Liver (tissue), 9 donors: ENCODE results near the gene TWIST2. TPM values are rescaled to one million over a fixed set of nuclear protein-coding genes. Genes with fewer than 3 reads are reported as not detected.

Experiments
- DNase-seq: peaks from one replicate; pipeline ENCODE4 v3.0.0-alpha.2; 2017; ENCODE audit warnings: low spot score
- H3K27ac ChIP-seq, 2 donors: one replicate each; pipeline ENCODE4 v1.7.0; 2013; ENCODE audit warnings: inconsistent platforms in 2 of 2, low read length in 2 of 2, control low read depth in 1 of 2, low read depth in 1 of 2, mild to moderate bottlenecking in 1 of 2
- H3K27me3 ChIP-seq, 4 donors: one replicate each; pipeline versions ENCODE4 v1.6.1 to v1.7.0; 2013; ENCODE audit warnings: low read length in 3 of 4, inconsistent platforms in 1 of 4, mild to moderate bottlenecking in 1 of 4, moderate library complexity in 1 of 4; ENCODE audit not compliant: control insufficient read depth in 4 of 4, insufficient read depth in 4 of 4
- H3K36me3 ChIP-seq, 4 donors: one replicate each; pipeline versions ENCODE4 v1.6.1 to v1.7.0; 2013; ENCODE audit warnings: low read length in 3 of 4, mild to moderate bottlenecking in 3 of 4, low read depth in 1 of 4, moderate library complexity in 1 of 4; ENCODE audit not compliant: control insufficient read depth in 4 of 4, insufficient read depth in 3 of 4
- H3K4me1 ChIP-seq, 4 donors: one replicate each; pipeline versions ENCODE4 v1.6.1 to v1.7.0; 2013; ENCODE audit warnings: low read length in 3 of 4, mild to moderate bottlenecking in 3 of 4, moderate library complexity in 1 of 4; ENCODE audit not compliant: control insufficient read depth in 4 of 4, insufficient read depth in 4 of 4
- H3K4me3 ChIP-seq, 3 donors: one replicate each; pipeline versions ENCODE4 v1.6.1 to v1.7.0; 2013; ENCODE audit warnings: low read length in 3 of 3, control low read depth in 1 of 3, low read depth in 1 of 3, mild to moderate bottlenecking in 1 of 3
- H3K9ac ChIP-seq, 2 donors: one replicate each; pipeline ENCODE4 v1.7.0; 2013; ENCODE audit warnings: low read length in 2 of 2, mild to moderate bottlenecking in 2 of 2, moderate library complexity in 2 of 2, control low read depth in 1 of 2, low read depth in 1 of 2
- H3K9me3 ChIP-seq, 4 donors: one replicate each; pipeline versions ENCODE4 v1.6.1 to v1.7.0; 2013; ENCODE audit warnings: low read length in 3 of 4; ENCODE audit not compliant: control insufficient read depth in 4 of 4
- EGR1 ChIP-seq, 2 donors: IDR thresholded peaks; 2 replicates each; pipeline ENCODE4 v1.6.1; 2016 to 2018; ENCODE audit warnings: antibody characterized with exemption in 2 of 2, low read depth in 2 of 2
- FOXA1 ChIP-seq: IDR thresholded peaks from 2 replicates; pipeline ENCODE4 v1.6.1; 2016; ENCODE audit warnings: antibody characterized with exemption
- FOXA2 ChIP-seq: IDR thresholded peaks from 2 replicates; pipeline ENCODE4 v1.6.1; 2016; ENCODE audit warnings: antibody characterized with exemption
- GABPA ChIP-seq, 2 donors: IDR thresholded peaks in 1 of 2; conservative IDR thresholded peaks in 1 of 2; 2 replicates each; pipeline ENCODE4 v1.6.1; 2016; ENCODE audit warnings: antibody characterized with exemption in 2 of 2, mild to moderate bottlenecking in 1 of 2, moderate library complexity in 1 of 2
- HNF4A ChIP-seq, 2 donors: conservative IDR thresholded peaks; 2 replicates each; pipeline ENCODE4 v1.6.1; 2016; ENCODE audit warnings: antibody characterized with exemption in 2 of 2, mild to moderate bottlenecking in 2 of 2
- HNF4G ChIP-seq: IDR thresholded peaks from 2 replicates; pipeline ENCODE4 v1.6.1; 2016; ENCODE audit warnings: antibody characterized with exemption
- JUND ChIP-seq, 2 donors: IDR thresholded peaks; 2 replicates each; pipeline ENCODE4 v1.6.1; 2016; ENCODE audit warnings: antibody characterized with exemption in 2 of 2
- NR2F2 ChIP-seq: IDR thresholded peaks from 2 replicates; pipeline ENCODE4 v1.6.1; 2016; ENCODE audit warnings: antibody characterized with exemption
- RAD21 ChIP-seq, 2 donors: IDR thresholded peaks; 2 replicates each; pipeline ENCODE4 v1.6.1; 2016; ENCODE audit warnings: antibody characterized with exemption in 2 of 2, mild to moderate bottlenecking in 2 of 2
- RXRA ChIP-seq, 2 donors: IDR thresholded peaks; 2 replicates each; pipeline ENCODE4 v1.6.1; 2017 to 2018; ENCODE audit warnings: antibody characterized with exemption in 2 of 2, mild to moderate bottlenecking in 1 of 2
- SP1 ChIP-seq: IDR thresholded peaks from 2 replicates; pipeline ENCODE4 v1.6.1; 2018; ENCODE audit warnings: antibody characterized with exemption, mild to moderate bottlenecking
- TAF1 ChIP-seq: conservative IDR thresholded peaks from 2 replicates; pipeline ENCODE4 v1.6.1; 2016; ENCODE audit warnings: antibody characterized with exemption, mild to moderate bottlenecking
- YY1 ChIP-seq: IDR thresholded peaks from 2 replicates; pipeline ENCODE4 v1.6.1; 2016; ENCODE audit warnings: antibody characterized with exemption, mild to moderate bottlenecking
- WGBS: extraction: QIAGEN DNeasy Blood & Tissue Kit; methylation state at CpG from one replicate; pipeline ENCODE4 v1.1.7; 2013; 5-methylcytosine and 5-hydroxymethylcytosine counted together
- polyA plus RNA-seq, 2 donors: library from polyadenylated mRNA; stranded (reverse) in 1 of 2; unstranded in 1 of 2; fragments of 200-250 nt in 1 of 2; fragments of >200 nt in 1 of 2; fragmentation: Nextera tagmentation in 1 of 2; extraction: Ambion mirVana in 1 of 2; gene quantifications; one replicate each; pipeline versions ENCODE4 v1.2.1 to v1.2.3, GENCODE V29; 2013 to 2015
- total RNA-seq, 2 donors: library from RNA; depleted of rRNA; stranded (reverse); fragments of >200 nt; gene quantifications; one replicate each; pipeline ENCODE4 v1.2.3, GENCODE V29; 2014
- TF ChIP-seq, protein P1 (sequence below): IDR thresholded peaks from 2 replicates; pipeline ENCODE4 v1.6.1; 2016; ENCODE audit warnings: antibody characterized with exemption
- TF ChIP-seq, protein P2 (sequence below): IDR thresholded peaks from 2 replicates; pipeline ENCODE4 v1.6.1; 2016; ENCODE audit warnings: antibody characterized with exemption, mild to moderate bottlenecking
- TF ChIP-seq, protein P3 (sequence below): IDR thresholded peaks from 2 replicates; pipeline ENCODE4 v1.6.1; 2016; ENCODE audit warnings: antibody characterized with exemption
- TF ChIP-seq, protein P4 (sequence below): IDR thresholded peaks from 2 replicates; pipeline ENCODE4 v1.6.1; 2016; ENCODE audit warnings: antibody characterized with exemption
- TF ChIP-seq, protein P5 (sequence below): fragments of 150-350 bp; IDR thresholded peaks from 2 replicates; pipeline ENCODE4 v1.5.1; 2017; ENCODE audit warnings: improper control_type of control experiment, low read depth, low read length; ENCODE audit not compliant: missing input control
- donor health status: healthy.
- donor health status: healthy.
- donor health status: healthy.
- donor health status: healthy.
- donor health status: healthy.

The TWIST2 gene
- total and polyA plus RNA-seq, 4 donors: 0.17 to 0.20 (median 0.19) TPM; not detected in 1

DNA sequence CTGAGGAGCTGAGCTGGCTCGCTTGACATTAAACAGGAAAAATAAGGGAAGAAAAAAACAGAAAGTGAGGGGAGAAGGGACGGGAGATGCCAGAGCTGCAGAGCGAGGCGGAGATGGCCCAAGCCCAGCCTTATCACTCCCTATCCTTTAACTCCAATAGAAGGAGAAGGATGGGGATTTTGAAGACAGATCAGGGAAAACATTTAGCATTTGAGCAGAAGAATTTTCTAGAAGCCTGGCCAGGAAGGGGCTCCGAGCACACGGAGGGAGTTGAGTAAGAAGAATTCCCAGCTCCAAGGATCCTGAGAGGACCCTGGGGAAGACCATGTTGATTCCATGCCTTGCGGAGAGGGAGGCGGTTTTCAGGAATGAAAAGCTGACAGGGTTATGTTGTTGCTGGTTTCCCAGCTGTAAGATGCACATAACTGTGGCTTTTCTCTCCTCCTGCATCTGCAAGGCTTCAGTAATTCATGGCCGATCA, 35.6 kb downstream of the TWIST2 start:
- DNase-seq: no peak
- H3K36me3 ChIP-seq: no peaks in the 10 kb centered on the region
- 65% methylated on average over 9 of the region's 9 CpGs for WGBS
- H3K9ac ChIP-seq: no peak overlapping the region
- H3K27ac ChIP-seq: no peak overlapping the region
- no peaks in the 10 kb centered on the region for H3K9me3 ChIP-seq
- H3K4me3 ChIP-seq: no peak overlapping the region
- no peaks in the 10 kb centered on the region for H3K4me1 ChIP-seq
- peaks cover 0 to 4% (median 1%) of the 10 kb centered on the region in 4 donors for H3K27me3 ChIP-seq
- TF ChIP-seq, protein P1, sequence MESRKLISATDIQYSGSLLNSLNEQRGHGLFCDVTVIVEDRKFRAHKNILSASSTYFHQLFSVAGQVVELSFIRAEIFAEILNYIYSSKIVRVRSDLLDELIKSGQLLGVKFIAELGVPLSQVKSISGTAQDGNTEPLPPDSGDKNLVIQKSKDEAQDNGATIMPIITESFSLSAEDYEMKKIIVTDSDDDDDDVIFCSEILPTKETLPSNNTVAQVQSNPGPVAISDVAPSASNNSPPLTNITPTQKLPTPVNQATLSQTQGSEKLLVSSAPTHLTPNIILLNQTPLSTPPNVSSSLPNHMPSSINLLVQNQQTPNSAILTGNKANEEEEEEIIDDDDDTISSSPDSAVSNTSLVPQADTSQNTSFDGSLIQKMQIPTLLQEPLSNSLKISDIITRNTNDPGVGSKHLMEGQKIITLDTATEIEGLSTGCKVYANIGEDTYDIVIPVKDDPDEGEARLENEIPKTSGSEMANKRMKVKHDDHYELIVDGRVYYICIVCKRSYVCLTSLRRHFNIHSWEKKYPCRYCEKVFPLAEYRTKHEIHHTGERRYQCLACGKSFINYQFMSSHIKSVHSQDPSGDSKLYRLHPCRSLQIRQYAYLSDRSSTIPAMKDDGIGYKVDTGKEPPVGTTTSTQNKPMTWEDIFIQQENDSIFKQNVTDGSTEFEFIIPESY: no peak
- TF ChIP-seq RAD21 (IDR thresholded peaks at IDR 0.05) (no peak), EGR1 (IDR thresholded peaks at IDR 0.05; ENCODE audit: low read depth in 2 of 2) (no peak), NR2F2 (no peak), JUND (IDR thresholded peaks at IDR 0.05) (no peak), HNF4G (no peak), TAF1 (no peak), GABPA (IDR thresholded peaks at IDR 0.05 in 1 of 2, conservative IDR thresholded peaks at IDR 0.05 in 1 of 2) (no peak), SP1 (no peak), HNF4A (conservative IDR thresholded peaks at IDR 0.05) (no peak), FOXA1 (no peak), YY1 (no peak), FOXA2 (no peak), RXRA (IDR thresholded peaks at IDR 0.05) (no peak)
- TF ChIP-seq, protein P2, sequence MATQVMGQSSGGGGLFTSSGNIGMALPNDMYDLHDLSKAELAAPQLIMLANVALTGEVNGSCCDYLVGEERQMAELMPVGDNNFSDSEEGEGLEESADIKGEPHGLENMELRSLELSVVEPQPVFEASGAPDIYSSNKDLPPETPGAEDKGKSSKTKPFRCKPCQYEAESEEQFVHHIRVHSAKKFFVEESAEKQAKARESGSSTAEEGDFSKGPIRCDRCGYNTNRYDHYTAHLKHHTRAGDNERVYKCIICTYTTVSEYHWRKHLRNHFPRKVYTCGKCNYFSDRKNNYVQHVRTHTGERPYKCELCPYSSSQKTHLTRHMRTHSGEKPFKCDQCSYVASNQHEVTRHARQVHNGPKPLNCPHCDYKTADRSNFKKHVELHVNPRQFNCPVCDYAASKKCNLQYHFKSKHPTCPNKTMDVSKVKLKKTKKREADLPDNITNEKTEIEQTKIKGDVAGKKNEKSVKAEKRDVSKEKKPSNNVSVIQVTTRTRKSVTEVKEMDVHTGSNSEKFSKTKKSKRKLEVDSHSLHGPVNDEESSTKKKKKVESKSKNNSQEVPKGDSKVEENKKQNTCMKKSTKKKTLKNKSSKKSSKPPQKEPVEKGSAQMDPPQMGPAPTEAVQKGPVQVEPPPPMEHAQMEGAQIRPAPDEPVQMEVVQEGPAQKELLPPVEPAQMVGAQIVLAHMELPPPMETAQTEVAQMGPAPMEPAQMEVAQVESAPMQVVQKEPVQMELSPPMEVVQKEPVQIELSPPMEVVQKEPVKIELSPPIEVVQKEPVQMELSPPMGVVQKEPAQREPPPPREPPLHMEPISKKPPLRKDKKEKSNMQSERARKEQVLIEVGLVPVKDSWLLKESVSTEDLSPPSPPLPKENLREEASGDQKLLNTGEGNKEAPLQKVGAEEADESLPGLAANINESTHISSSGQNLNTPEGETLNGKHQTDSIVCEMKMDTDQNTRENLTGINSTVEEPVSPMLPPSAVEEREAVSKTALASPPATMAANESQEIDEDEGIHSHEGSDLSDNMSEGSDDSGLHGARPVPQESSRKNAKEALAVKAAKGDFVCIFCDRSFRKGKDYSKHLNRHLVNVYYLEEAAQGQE: no peak
- TF ChIP-seq, protein P3, sequence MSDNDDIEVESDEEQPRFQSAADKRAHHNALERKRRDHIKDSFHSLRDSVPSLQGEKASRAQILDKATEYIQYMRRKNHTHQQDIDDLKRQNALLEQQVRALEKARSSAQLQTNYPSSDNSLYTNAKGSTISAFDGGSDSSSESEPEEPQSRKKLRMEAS: no peak
- TF ChIP-seq, protein P4, sequence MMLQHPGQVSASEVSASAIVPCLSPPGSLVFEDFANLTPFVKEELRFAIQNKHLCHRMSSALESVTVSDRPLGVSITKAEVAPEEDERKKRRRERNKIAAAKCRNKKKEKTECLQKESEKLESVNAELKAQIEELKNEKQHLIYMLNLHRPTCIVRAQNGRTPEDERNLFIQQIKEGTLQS: no peak
- TF ChIP-seq, protein P5, sequence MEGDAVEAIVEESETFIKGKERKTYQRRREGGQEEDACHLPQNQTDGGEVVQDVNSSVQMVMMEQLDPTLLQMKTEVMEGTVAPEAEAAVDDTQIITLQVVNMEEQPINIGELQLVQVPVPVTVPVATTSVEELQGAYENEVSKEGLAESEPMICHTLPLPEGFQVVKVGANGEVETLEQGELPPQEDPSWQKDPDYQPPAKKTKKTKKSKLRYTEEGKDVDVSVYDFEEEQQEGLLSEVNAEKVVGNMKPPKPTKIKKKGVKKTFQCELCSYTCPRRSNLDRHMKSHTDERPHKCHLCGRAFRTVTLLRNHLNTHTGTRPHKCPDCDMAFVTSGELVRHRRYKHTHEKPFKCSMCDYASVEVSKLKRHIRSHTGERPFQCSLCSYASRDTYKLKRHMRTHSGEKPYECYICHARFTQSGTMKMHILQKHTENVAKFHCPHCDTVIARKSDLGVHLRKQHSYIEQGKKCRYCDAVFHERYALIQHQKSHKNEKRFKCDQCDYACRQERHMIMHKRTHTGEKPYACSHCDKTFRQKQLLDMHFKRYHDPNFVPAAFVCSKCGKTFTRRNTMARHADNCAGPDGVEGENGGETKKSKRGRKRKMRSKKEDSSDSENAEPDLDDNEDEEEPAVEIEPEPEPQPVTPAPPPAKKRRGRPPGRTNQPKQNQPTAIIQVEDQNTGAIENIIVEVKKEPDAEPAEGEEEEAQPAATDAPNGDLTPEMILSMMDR: no peak
